GM12878 (cell line): Measurements from ENCODE around the gene TXNDC16.

Source experiments
- HDGF ChIP-seq: fragments of 450-650 bp; IDR thresholded peaks from 2 replicates; pipeline ENCODE4 v1.6.1; 2016; ENCODE audit warnings: antibody characterized with exemption
- NFIC ChIP-seq: IDR thresholded peaks from 2 replicates; pipeline ENCODE4 v1.6.1; 2012; ENCODE audit warnings: low read depth, mild to moderate bottlenecking, inconsistent platforms, low read length, moderate library complexity
- RAD21 ChIP-seq: IDR thresholded peaks from 2 replicates; pipeline ENCODE4 v1.6.1; 2011; ENCODE audit warnings: mild to moderate bottlenecking, low read depth, low read length, moderate library complexity; ENCODE audit not compliant: insufficient read depth
- RCOR1 ChIP-seq: conservative IDR thresholded peaks from 2 replicates; pipeline ENCODE4 v1.6.1; 2012; ENCODE audit warnings: low read depth, low read length, improper control_type of control experiment
- TF ChIP-seq, protein P1 (sequence below): IDR thresholded peaks from 2 replicates; pipeline ENCODE4 v1.6.1; 2012; ENCODE audit warnings: low read depth, low read length, improper control_type of control experiment

GRCh38 chr14:52563120-52563519, 10.8 kb upstream of the TXNDC16 start:
- TF ChIP-seq HDGF: no peak
- TF ChIP-seq RCOR1: no peak
- no peak for TF ChIP-seq NFIC
- TF ChIP-seq, protein P1, sequence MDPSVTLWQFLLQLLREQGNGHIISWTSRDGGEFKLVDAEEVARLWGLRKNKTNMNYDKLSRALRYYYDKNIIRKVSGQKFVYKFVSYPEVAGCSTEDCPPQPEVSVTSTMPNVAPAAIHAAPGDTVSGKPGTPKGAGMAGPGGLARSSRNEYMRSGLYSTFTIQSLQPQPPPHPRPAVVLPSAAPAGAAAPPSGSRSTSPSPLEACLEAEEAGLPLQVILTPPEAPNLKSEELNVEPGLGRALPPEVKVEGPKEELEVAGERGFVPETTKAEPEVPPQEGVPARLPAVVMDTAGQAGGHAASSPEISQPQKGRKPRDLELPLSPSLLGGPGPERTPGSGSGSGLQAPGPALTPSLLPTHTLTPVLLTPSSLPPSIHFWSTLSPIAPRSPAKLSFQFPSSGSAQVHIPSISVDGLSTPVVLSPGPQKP: no peak
- TF ChIP-seq RAD21: no peak
